GM18909 (cell line): ENCODE data around the gene SIK2.
"Not testable (repeated sequence)": the region's sequence is repeated elsewhere in the genome, so short reads cannot be mapped to it uniquely, and the experiment has no call there.

Source experiments
- ATAC-seq: cut with Tn5 transposase; IDR thresholded peaks from one replicate; pipeline ENCODE4 v1.9.1; 2021; ENCODE audit warnings: mild to moderate bottlenecking; ENCODE audit not compliant: unreplicated experiment, poor library complexity

SIK2 gene

DNA sequence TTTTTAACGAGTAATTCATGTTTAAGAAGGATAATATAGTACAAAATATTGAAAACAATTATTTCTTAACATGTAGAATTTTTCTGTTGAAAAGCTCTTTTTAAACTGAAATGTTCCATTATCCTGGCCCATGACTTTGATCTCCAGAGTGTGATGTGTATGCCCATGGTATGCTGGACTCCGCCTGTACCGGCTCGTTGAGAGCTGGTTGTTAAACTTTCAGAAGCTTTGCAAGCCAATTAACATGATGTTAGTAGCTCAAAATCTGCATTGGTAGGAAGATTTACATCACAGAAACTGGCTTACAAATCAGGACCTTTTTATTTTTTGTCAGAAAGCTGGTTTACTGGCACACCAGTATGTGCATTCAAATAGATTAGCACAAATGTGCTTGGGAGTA lies 15.0 kb downstream of the SIK2 start:
- ATAC-seq: no peak

DNA sequence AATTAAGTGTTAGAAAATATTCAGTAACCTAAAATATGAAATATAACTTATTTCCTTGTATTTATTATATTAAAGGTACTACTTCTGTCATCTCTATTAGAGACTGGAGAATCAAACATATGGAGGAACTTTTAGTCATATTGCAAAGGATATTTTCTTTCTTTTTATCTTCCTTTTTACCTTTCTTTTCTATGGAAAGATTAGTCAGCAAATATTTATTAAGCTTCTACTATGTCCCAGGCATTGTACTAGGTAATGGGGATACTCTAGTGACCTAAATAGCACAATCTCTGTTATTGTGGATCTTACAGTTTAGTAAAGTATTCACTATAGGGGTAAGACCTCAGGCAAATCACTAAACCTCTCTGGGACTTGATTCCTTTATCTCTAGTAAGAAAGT lies 18.3 kb downstream of the SIK2 start:
- ATAC-seq: no peak

DNA sequence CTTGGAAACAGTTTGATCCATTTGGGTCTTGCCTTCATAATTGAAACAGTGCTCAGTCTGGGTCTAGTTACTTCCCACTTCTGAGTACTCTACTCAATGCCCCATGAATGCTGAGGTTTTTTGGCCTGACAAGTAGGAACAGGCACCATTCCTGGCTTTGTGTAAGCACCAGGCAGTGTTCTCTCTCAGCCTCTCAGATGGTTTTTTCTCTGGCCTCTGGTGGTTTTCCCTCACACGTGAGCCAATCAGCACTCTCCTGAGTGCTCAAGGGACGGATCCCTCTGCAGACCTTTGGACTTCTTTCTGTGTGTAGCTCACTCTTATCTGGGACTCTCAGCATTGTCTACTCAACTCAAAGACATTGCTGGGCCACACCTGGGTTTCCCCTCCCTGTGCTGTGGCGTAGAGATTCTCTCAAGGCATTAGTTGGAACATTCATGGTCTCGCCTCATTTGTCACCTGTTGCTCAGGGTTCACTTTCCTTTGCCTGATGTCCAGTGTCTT lies 21.3 kb downstream of the SIK2 start:
- no peak for ATAC-seq

DNA sequence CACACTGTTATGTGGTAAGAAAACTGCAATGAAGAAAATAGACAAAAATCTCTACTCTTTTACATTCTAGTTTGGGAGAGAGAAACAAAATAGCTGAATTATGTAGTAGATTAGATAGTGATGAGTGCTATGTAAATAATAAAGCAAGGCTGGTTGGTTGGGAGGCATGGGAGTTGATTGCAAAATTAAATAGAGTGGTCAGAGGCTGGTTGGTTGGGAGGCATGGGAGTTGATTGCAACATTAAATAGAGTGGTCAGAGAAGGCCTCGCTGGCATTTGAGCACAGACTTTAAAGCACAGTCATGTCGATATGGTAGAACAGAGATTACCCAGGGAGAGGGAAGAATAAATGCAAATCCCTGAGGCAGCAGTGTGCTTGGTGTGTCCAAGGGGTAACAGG lies 22.4 kb downstream of the SIK2 start:
- ATAC-seq: no peak

DNA sequence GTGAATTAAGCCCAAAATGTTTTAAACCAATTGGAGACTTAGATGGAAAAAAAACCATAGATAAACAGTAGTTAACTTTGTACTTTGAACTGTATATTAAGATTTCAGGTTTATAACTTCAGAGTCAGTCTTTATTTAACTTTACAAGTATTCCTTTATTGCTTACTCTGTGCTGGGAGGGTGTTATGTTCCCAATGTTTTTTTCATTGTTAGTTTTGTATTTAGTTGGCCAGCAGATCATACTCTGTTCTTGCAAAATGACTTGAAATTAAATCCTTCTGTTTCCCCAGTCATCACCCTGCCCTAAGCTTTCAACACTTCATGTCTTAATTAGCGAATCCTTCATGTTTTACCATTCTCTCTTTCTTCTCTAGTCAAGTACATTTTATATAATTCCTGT lies 25.3 kb downstream of the SIK2 start:
- ATAC-seq: no peak

DNA sequence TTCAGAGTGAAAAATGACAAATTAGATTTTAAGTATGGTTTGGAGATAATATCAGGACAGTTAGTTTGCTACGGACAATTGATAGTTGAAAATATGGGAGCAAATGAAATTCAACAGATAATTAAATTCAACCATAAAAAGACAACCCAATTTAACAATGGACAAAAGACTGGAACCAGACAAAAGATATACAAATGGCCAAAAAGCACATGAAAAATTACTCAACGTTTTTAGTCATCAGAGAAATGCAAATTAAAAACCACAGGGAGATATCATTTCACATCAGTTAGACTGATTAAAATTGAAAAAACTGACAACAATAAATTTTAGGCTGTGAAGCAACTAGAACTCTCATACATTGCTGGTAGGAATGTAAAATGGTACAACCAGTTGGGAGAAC lies 27.2 kb downstream of the SIK2 start:
- no peak for ATAC-seq

DNA sequence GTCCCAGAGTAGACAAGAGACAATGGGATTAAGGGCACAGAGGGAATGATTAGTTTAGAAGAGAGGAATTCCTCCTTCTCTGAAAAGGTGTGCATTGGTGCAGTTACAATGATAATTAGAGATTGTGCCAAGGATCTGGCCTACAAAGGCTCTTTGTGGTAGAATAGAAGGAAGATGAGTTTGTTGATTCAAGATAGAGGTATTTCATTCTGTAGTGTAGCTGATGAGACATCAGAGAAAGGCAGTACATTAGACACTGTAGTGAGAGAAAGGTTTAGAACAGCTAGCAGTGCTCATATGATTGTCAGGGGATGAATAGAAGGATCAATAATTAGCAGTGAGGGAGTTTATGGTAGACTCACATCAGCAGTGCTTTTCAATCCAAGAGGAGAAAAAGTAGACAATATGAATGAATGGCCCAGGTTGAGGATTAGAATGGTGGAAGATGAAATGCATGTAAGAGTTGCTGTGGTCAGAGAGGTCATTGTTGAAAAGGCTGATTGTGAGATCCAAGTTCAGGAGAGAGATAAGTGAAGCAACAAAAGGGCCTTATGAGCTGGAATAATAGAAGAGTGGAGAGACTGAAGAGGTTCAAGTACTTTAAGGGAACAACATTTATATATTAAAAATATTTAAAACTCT lies 28.9 kb downstream of the SIK2 start:
- no peak for ATAC-seq

DNA sequence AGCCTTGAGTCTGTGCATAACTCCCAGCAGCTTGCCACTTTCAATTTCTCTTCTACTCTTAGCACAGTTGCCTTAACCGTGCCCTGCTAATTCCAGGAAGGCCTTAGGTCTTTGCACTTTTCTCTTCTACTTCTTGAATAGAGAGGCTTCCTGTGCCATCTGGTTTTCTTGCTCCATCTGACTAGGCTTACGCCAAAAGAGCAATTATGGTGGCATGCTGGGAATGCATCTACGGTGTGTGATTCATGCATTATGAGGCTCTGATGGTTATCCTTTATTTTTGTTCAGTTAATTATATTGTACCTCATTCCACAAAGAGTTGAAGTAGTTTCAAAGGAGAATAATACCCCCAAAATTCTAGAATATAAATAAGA lies 29.4 kb downstream of the SIK2 start:
- no peak for ATAC-seq

DNA sequence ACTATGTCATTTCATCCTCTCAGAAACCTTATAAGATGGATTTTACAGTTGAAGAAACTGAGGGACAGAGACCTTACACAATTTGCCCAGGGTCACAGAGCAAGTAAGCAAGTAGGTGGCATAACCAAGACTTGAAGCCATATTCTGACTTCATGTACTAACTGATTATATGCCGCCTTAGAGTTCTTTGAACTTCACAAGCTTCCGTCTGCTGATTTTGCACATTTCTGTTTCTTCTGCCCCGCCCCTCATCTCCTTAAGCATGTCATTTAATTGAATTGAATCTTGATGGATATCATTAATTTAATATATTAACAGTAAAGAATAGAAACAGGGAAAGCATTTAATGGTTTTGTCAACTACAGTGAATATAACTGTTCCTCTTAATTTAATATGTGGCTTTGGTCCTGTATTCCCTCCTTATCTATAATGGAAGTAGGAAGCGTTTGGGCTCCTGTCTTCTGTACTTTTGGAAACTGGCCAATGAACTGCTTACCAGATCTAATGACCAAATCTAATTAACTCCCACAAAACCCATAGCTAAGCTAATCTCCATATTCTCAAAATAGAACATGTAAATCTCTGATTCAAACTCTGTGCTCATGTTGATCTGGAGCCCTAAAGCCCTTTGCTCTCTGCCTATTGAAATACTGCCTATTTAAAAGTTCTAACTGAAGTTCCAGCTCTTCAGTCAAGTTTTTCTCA lies 30.4 kb downstream of the SIK2 start:
- no peak for ATAC-seq

DNA sequence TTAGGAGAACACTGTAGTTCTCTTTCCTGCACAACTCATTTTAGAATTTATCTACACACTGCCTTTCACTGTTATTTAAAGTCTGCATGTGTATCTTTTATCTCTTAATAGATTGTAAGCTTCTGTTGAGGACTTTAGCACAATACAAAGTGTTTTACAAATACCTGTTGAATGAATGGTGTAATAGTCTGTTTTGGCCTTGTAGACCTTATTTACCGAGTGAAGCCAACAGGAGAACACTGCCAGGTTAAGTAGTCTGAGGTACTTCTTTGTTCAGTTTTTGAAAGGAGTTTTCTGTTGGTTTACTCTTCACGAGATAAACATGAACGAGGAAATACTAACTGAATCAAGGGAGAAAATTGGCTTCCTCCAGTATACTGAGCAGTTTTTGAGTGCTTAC lies 31.0 kb downstream of the SIK2 start:
- no peak for ATAC-seq

DNA sequence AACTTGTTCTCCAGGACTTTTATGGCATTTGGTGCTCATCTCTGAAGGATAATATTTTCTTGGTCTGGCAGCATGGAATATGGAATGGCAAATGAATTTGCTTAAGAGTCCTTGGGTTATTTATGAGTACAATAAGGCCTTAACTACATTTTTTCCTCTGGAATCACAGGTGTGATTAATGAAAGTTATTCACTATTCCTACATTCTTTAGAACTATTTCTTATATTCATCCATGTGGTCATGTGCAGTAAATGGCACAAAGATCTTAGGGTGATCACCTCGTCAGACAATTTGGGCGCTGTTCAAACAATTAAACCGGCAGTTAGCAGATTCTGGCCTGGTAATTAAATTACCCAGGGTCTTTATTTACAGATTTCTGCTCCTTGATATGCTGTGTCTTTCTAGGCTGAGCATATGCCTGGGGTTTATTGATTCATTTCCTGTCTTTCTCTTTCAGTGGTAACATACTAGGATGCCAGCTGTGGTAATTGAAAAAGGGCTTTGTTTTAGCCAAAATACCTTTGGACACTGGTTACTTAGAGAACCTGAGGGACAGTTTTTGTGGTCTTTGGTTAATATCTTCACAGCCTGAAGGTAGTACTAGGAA lies 31.6 kb downstream of the SIK2 start:
- ATAC-seq: no peak

DNA sequence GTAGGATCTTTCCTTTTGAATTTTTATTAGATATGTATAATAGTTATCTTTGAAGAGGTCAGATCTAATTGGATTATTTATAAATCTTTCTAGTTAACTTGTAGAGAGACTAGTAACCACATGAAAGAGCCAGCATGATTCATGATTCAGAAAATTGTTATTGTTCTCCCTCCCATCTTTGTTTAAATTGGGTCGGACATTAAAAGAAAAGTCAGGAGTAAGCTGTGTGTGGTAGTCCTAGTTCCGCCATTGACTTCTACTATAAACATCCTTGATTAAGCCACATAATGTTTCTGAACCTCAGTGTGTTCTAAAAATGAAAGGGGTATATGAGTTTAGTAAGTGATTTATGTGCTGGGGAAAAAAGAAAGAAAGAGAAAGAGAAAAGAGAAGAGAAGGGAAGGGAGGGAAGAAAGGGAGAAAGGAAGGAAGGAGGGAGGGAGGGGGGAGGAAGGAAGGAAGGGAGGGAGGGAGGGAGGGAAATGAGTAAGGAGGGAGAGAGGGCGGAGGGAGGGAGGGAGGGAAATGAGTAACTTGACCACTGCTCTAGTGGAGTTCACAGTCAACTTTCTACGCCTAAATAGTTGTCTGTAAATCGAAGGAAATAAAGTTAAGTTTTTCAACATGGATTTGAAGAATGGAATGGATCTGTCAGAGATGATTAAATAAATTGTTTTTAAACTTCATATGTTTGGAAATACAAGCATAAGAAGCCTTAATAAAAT lies 32.9 kb downstream of the SIK2 start:
- no peak for ATAC-seq

DNA sequence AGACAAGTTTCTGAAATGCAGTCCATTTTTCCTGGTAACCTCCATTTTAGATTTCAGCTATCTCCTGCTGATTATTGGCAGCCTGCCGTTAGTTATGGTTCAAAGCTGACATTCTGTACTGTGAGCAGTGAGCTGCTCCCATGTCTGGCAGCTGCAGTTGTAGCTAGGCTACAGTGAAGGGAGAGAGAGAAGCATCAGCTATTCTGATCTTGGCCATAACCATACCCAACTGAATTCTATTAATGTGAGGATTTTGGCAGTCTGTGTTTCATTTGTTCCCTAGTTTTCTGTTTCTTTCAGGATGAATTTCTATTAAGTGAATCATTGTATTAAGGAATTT lies 33.4 kb downstream of the SIK2 start:
- no peak for ATAC-seq

DNA sequence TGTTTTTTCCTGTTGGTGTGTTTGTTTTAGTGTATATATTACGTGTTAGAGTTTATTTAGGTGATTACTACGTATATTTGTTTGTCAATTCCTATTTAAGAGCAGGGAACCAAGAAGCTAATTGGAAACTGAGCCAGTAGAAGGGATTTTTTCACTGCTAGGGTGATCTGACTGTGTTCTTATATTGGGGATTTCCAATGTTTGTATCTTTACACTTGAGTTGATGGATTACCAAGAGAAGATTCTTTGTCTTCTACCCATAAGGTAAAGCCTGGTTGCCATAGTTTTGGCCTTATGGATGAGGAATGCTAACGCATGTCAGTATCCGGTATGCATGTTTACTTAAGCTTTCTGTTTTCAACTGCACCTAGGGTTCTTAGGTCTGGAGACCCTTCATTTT lies 35.6 kb downstream of the SIK2 start:
- no peak for ATAC-seq

DNA sequence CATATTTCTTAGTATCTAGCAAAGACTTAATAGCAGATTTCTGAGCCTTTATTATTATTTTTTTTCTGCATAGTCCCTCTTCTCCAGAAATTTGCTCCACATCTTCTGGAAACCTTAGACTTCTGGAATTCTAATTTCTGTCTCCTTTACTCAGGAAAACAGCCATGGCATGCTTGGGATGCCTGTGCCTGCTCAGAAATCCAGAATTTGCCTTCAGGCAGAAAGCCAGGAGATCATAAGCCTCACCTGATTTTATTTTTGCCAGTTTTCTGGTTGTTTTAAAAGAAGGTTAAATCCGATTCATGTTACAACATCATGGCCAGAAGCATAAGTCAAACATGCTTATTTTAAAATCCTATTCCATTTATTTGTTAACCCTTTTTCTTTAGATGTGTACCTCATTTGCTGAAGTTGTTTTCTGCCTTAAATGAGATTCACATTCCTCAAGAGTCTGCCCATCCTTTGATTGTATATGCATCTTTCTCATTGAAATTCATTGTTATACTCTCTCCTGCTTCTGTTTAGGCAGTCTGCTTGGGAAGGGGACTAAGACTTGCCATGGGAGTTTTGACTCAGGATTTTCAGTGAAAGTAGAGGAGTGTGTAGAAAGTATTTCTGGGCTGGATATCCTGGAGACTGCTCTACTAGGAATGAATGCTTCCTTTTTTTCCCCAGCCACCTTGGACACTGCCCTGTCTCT lies 37.1 kb downstream of the SIK2 start:
- ATAC-seq: no peak

DNA sequence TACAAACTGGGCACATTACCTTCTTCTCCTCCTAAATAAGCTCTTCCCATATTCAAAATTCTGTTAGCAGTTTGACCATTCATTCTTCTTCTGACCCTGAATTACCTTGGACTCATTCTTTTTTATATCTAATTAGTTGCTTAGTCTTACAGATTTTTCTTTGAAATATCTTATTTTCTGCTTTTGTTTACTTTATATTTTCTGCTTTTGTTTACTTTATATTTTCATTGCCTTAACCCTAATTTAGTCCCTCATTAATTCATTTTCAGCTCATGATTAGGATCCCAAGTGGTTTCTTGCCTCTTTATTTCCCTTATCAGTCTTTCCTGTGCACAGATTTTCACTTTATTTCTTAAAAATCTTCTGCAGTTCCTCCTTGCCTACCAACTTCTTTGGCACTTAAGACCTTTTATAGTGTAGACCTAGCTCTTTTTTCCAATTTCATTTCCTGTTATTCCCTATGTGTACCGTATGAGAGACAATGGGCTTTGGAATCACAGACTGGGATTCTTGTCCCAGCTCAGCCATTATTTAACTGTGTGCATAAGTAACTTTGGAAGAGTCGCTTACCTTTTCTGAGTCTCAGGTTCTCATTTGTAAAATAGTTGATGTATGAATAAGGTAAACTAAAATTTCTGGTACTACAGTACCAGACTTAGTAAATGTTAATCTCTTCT lies 39.2 kb downstream of the SIK2 start:
- no peak for ATAC-seq

DNA sequence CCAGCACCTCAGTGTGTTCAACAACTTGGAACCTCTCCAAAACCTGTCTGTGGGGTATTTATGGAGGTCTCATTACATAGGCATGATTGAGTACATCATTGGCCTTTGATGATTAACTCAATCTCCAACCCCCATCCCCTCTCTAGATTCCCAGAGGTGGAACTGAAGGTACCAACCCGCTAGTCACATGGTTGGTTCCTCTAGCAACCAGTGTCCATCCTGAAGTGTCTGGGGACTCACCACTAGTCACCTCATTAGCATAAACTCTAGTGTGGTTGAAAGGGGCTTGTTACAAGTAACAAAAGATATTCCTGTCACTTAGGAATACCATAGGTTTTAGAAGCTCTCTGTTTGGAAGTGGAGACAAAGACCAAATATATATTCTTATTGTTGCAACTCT lies 40.3 kb downstream of the SIK2 start:
- no peak for ATAC-seq

DNA sequence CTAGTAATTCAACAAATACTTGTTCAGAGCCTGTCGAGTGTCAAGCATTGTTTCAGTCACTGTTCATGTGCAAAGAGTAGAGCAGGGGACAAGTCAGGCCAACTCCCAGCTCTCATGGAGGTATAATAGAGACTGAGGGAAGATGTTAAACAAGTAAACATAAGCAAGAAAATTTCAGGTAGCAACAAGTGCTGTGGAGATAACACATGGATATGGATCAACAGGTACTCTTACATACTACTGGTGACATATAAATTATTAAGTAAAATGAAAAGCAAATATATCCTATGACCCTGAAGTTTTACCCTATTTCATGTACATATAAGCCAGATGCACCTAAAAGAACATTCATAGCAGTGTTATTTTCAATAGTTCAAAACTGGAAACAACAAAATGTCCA lies 42.7 kb downstream of the SIK2 start:
- ATAC-seq: no peak

DNA sequence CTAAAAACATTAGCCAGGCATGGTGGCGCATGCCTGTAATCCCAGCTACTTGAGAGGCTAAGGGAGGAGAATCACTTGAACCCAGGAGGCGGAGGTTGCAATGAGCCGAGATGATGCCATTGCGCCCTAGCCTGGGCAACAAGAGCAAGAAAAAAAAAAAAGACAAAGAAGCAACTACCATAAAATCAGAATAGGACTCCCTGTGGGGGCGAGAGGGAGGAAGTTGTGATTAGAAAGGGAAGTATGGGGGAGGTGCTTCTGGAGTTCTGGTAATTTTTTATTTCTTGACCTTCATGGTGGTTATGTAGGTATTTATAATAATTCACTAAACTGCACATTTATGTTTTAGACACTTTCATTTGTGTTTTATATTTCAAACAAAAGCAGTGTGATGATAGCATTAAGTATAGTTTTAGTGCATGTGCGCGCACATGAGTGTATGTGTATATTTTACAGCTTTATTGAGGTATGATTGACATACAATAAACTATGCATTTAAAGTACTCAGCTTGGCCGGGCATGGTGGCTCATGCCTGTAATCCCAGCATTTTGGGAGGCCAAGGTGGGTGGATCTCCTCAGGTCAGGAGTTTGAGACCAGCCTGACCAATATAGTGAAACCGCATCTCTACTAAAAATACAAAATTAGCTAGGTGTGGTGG lies 43.5 kb downstream of the SIK2 start:
- ATAC-seq: no peak

DNA sequence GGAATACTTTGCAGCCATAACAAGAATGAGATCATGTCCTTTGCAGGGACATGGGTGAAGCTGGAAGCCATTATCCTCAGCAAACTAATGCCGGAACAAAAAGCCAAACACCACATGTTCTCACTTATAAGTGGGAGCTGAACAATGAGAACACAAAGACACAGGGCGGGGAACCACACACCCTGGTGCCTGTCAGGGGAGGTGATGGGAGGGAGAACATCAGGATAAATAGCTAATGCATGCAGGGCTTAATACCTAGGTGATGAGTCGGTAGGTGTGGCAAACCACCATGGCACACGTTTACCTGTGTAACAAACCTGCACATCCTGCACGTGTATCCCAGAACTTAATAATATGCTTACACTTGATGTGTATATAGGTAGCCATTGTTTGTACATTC lies 49.1 kb downstream of the SIK2 start:
- ATAC-seq: not testable (repeated sequence)
